Upper lobe of right lung (tissue), 1 donor: ENCODE measurements around the gene ITGB8. TPM values are rescaled to one million over a fixed set of nuclear protein-coding genes. Genes with fewer than 3 reads are reported as not detected.

Experiments
- ATAC-seq: fragments of 200-7000 bp; cut with Tn5 transposase; one replicate; pipeline ENCODE4 v1.9.1; 2020; ENCODE audit warnings: mild to moderate bottlenecking, moderate library complexity
- DNase-seq: peaks from one replicate; pipeline ENCODE4 v3.0.0-alpha.2; 2020
- H3K27ac ChIP-seq: fragments of 200-600 bp; one replicate; pipeline ENCODE4 v1.8.0; 2022
- H3K27me3 ChIP-seq: fragments of 200-600 bp; one replicate; pipeline ENCODE4 v1.8.0; 2022; ENCODE audit warnings: mild to moderate bottlenecking
- H3K36me3 ChIP-seq: fragments of 200-600 bp; one replicate; pipeline ENCODE4 v1.8.0; 2022
- H3K4me1 ChIP-seq: fragments of 200-600 bp; one replicate; pipeline ENCODE4 v1.8.0; 2022
- H3K4me3 ChIP-seq: fragments of 200-600 bp; one replicate; pipeline ENCODE4 v1.8.0; 2022; ENCODE audit warnings: mild to moderate bottlenecking
- H3K9me3 ChIP-seq: fragments of 200-600 bp; one replicate; pipeline ENCODE4 v1.8.0; 2022
- intact Hi-C: fragments of 100-400 bp; cut with DNase I; formaldehyde crosslinking; loops from one replicate; pipeline ENCODE4 v1.11.0; 2022
- long read RNA-seq: library from polyadenylated mRNA; unstranded; transcript quantifications from one replicate; pipeline ENCODE4 v2.0.0, GENCODE V29; 2021
- total RNA-seq: library from RNA; stranded (reverse); fragmentation: NEBNext Ultra II Directional; extraction: Animal tissue kit (Norgen Biotek cat#: 25700); gene quantifications from one replicate; pipeline ENCODE4 v1.2.1, GENCODE V29; 2021
- TF ChIP-seq, protein P1 (sequence below): fragments of 200-600 bp; IDR thresholded peaks from one replicate; pipeline ENCODE4 v1.8.0; 2022; ENCODE audit warnings: antibody characterized with exemption
- donor health status: DM: no; HTN: yes; CAD: no; lungs with severe emphysema.

ITGB8 gene
- 4.6 TPM for total RNA-seq
- long read RNA-seq, full-length matches to known transcripts, result 1 of 3 reads
- long read RNA-seq, partial matches to known transcripts, result 0 of 3 reads
- long read RNA-seq, other reads (novel, unspliced or antisense), result 2 of 3 reads

DNA sequence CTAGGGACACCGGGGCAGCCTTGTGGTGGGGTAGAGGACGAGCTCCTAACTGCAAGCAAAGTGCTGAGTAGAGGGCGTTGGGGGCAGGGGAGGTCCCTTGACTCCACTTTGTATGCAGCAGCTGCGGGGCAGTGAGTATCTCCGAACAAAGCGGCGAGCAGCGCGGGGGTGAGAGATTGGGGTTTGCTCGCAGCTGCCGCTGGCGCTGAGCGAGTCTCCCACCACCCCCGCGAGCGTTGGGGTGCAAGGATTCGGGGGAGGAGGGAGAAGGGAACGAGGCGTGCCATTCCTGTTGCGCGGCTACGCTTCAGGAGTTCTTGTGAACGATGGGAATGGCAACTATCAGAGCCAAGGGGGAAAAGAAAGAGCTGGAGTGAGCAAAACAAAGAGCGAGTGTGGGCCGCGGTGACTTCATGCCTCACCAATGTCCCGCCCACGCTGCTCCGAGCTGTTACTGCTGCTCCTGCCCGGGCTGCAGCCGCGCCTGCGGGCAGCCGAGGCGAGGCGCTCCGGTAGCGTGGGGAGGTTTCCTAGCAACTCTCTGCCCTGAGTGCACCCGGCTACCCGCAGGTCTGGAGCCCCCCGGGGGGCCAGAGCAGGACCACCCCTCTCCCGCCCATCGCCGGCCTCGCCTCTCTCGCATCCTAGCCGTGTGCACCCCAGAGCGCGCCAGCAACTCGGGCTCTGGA, at the start of gene ITGB8:
ITGB8 (plus strand) TSS at position 662 of the 689 bp plus-strand sequence. CDS start 907 bp downstream, outside the sequence.
- intact Hi-C loops, result no loop called here
- ATAC-seq (peak; percentile 92), DNase-seq (peak; percentile 94)
- Histone ChIP-seq H3K9me3 (no peaks in the 10 kb centered on the region), H3K36me3 (no peaks in the 10 kb centered on the region), H3K4me1 (no peaks in the 10 kb centered on the region), H3K27ac (peak within 1 kb of the TSS; percentile 82), H3K27me3 (peaks cover 16% of the 10 kb centered on the region), H3K4me3 (peak within 1 kb of the TSS; percentile 64)
- TF ChIP-seq, protein P1, sequence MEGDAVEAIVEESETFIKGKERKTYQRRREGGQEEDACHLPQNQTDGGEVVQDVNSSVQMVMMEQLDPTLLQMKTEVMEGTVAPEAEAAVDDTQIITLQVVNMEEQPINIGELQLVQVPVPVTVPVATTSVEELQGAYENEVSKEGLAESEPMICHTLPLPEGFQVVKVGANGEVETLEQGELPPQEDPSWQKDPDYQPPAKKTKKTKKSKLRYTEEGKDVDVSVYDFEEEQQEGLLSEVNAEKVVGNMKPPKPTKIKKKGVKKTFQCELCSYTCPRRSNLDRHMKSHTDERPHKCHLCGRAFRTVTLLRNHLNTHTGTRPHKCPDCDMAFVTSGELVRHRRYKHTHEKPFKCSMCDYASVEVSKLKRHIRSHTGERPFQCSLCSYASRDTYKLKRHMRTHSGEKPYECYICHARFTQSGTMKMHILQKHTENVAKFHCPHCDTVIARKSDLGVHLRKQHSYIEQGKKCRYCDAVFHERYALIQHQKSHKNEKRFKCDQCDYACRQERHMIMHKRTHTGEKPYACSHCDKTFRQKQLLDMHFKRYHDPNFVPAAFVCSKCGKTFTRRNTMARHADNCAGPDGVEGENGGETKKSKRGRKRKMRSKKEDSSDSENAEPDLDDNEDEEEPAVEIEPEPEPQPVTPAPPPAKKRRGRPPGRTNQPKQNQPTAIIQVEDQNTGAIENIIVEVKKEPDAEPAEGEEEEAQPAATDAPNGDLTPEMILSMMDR, result no peak

DNA sequence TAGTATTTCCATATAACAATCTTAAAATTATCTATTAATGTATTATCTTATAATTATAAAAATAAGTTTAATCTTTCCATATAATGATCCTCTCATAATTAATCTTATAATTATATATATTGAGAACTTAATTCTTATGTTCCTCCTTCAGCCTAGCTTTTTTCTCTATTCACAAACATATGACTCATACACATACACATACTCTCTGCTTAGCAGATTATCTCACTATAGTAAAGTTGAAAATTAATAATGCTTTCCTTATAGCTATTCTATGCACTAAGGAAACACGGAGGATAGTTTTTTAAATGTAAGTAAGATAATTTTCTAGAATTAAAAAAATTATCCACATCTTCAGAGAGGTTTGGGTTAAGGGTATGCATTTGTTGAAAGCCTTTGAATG, 47.7 kb upstream of the ITGB8 start:
- no peak overlapping the region for H3K27ac ChIP-seq
- no peak overlapping the region for H3K4me3 ChIP-seq
- intact Hi-C loops, result no loop called here
- TF ChIP-seq, protein P1, result no peak
- no peaks in the 10 kb centered on the region for H3K4me1 ChIP-seq
- ATAC-seq, result no peak
- no peaks in the 10 kb centered on the region for H3K36me3 ChIP-seq
- no peak for DNase-seq
- no peaks in the 10 kb centered on the region for H3K9me3 ChIP-seq
- H3K27me3 ChIP-seq, result no peaks in the 10 kb centered on the region

DNA sequence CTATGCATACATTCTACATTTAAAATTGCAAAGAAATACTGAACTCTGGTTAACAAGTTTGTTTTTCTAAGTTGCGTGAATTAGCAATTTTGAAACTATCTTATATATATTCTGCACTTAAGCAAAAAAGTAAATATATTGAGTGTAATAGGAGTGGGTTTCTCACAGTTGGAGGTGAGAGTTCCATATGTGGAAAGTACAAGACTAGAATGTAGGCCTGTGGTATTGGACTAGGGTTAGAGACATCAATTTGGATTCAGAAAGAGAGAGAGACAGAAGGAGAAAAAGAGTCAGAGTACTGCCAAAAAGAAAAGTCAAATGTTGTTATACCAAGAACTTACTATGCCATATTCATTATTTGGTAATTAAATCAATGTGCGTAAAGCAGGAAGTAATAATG, 47.3 kb upstream of the ITGB8 start:
- no peaks in the 10 kb centered on the region for H3K4me1 ChIP-seq
- intact Hi-C loops, result no loop called here
- no peaks in the 10 kb centered on the region for H3K27me3 ChIP-seq
- ATAC-seq (no peak), DNase-seq (no peak)
- H3K27ac ChIP-seq, result no peak overlapping the region
- no peaks in the 10 kb centered on the region for H3K36me3 ChIP-seq
- TF ChIP-seq, protein P1, result no peak
- no peak overlapping the region for H3K4me3 ChIP-seq
- no peaks in the 10 kb centered on the region for H3K9me3 ChIP-seq

DNA sequence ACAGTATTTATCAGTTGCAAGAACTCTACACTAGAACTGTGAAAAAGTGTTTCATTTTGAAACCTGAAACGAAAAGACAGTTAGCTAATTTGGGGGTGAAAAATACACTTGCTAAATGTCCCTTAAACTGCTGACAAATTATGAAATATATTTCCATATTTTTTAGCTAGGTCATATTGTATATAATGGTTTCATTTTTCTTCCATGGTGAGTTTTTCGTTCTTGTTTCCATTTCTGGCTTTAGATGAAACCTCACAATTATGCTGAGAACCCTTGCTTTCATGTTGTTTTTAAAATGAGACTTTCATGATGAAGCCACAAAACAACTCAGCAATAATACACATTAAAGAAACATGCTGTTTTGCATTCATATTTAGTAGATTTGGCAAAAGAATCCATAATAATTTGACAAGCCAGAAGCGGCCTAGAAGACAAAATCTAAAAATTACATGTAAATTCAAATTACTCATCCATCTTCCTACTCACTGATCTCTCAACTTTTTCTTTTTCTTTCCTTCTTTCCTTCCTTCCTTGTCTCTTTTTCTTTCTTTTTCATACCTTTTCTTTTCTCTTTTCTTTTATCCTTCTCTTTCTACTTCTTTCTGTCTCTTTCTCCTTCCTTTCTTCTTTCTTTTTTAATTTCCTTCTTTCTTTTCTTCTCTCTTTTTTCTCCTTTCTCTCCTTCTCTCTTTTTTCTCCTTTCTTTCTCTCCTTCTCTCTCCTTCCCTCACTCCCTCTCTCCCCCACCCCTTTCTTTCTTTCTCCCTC, 46.5 kb upstream of the ITGB8 start:
- Histone ChIP-seq H3K4me1 (no peaks in the 10 kb centered on the region), H3K36me3 (no peaks in the 10 kb centered on the region), H3K9me3 (no peaks in the 10 kb centered on the region), H3K27ac (no peak overlapping the region), H3K27me3 (no peaks in the 10 kb centered on the region), H3K4me3 (no peak overlapping the region)
- ATAC-seq (no peak), DNase-seq (no peak)
- TF ChIP-seq, protein P1, result no peak
- intact Hi-C loops, result no loop called here

DNA sequence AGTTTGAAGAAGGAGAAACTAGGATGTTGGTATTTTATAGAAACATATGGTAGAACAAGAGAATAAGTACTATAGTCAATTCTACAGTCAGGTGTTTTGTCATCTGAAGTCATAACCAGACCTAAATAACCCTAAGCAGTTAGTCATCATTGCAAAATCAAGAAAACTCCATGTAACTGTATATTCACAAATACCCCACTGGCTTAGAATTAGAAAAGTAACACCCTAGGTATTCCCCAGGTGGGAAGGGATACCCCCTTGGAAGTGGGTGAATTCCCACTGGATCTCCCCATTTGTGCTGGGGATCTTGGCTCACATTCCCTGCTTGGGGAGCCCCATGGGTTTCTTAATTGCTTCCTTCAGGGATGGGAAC, 45.9 kb upstream of the ITGB8 start:
- no peak overlapping the region for H3K4me3 ChIP-seq
- DNase-seq (no peak), ATAC-seq (no peak)
- H3K9me3 ChIP-seq, result no peaks in the 10 kb centered on the region
- intact Hi-C loops, result no loop called here
- TF ChIP-seq, protein P1, result no peak
- no peaks in the 10 kb centered on the region for H3K4me1 ChIP-seq
- H3K36me3 ChIP-seq, result no peaks in the 10 kb centered on the region
- no peaks in the 10 kb centered on the region for H3K27me3 ChIP-seq
- no peak overlapping the region for H3K27ac ChIP-seq
